MM.1S (cell line): ENCODE data around the gene LIN37.

ENCODE experiments used
- CTCF ChIP-seq: fragments of 300-600 bp; sonication (generic); IDR thresholded peaks from 2 replicates; pipeline ENCODE4 v1.5.1; 2016; ENCODE audit warnings: antibody characterized with exemption, low read length, mixed read lengths
- EZH2 ChIP-seq: fragments of 300-600 bp; sonication (generic); optimal IDR thresholded peaks from 2 replicates; pipeline ENCODE3; 2017; ENCODE audit warnings: low read depth, mild to moderate bottlenecking, antibody characterized with exemption, low read length, mixed read lengths

- no peak for TF ChIP-seq CTCF
- no peak for TF ChIP-seq EZH2
Measured at GRCh38 chr19:35712567-35713505, 35.5 kb upstream of the LIN37 start.
